ENCODE data around the gene SPINK14.

GRCh38 chr5:148177207-148177606 is 8.9 kb downstream of the SPINK14 start:
- TF ChIP-seq EP300 (conservative IDR thresholded peaks at IDR 0.05; ENCODE audit: poor library complexity, severe bottlenecking): no peak
- TF ChIP-seq CTCF (IDR thresholded peaks at IDR 0.05; ENCODE audit: poor library complexity, severe bottlenecking): no peak
- TF ChIP-seq EZH2 (IDR thresholded peaks at IDR 0.05; ENCODE audit: borderline replicate concordance, insufficient read depth, low read length, poor library complexity, severe bottlenecking): no peak
- no peak for TF ChIP-seq POLR2AphosphoS5 (IDR thresholded peaks at IDR 0.05)
- no peak for TF ChIP-seq TAF1 (IDR thresholded peaks at IDR 0.05; ENCODE audit: low read depth)
- no peak for TF ChIP-seq REST (IDR thresholded peaks at IDR 0.05; ENCODE audit: borderline replicate concordance)
